HT1080 (cell line): ENCODE data around the gene DDTL. TPM values are rescaled to one million over a fixed set of nuclear protein-coding genes. Genes with fewer than 3 reads are reported as not detected.

ENCODE experiments used
- DNase-seq: peaks from one replicate; pipeline ENCODE4 v3.0.0-alpha.2; 2015; ENCODE audit warnings: low read depth
- total RNA-seq: library from RNA; depleted of rRNA; stranded (reverse); fragments of >200 nt; shearing (Covaris generic); gene quantifications from 2 replicates; pipeline ENCODE4 v1.2.3, GENCODE V29; 2014; rRNA removed

The DDTL gene
- total RNA-seq, 1 experiment from 2014 or later: 2.9 TPM

GRCh38 chr22:24005201-24005600 lies 38.5 kb downstream of the DDTL start, which contains the start of gene GSTT4:
Gene GSTT4, minus strand, starts transcription at chr22:24005453. Its CDS starts 97 bp downstream, at chr22:24005356.
- no peak for DNase-seq

GRCh38 chr22:24006207-24006913 lies 39.7 kb downstream of the DDTL start:
- DNase-seq: no peak

- DNase-seq: no peak
Observed at GRCh38 chr22:24006914-24007214, 40.2 kb downstream of the DDTL start.

- DNase-seq: no peak
Observed at GRCh38 chr22:24007253-24008021, 40.7 kb downstream of the DDTL start.

GRCh38 chr22:24008022-24008283 lies 41.3 kb downstream of the DDTL start:
- DNase-seq: no peak

GRCh38 chr22:24008381-24009226 lies 41.9 kb downstream of the DDTL start:
- DNase-seq: no peak

GRCh38 chr22:24009227-24010017 lies 42.7 kb downstream of the DDTL start:
- no peak for DNase-seq

- DNase-seq: no peak
Observed at GRCh38 chr22:24010018-24010391, 43.3 kb downstream of the DDTL start.

GRCh38 chr22:24011735-24012068 lies 45.0 kb downstream of the DDTL start:
- no peak for DNase-seq

- no peak for DNase-seq
Observed at GRCh38 chr22:24016156-24016555, 49.5 kb downstream of the DDTL start.

GRCh38 chr22:24021304-24021703 lies 54.6 kb downstream of the DDTL start:
- no peak for DNase-seq

Other genes with a start within 250 kb of the DDTL start
- gene ZNF70, start 215.8 kb upstream of the DDTL start, total RNA-seq: 3.1 and 4.4 TPM in 2 replicates
- gene VPREB3, start 212.5 kb upstream of the DDTL start, total RNA-seq: not detected in 2 replicates
- 1.1 TPM in 1 of 2 replicates, not detected in the other for gene C22orf15, start 203.9 kb upstream of the DDTL start, total RNA-seq
- gene CHCHD10, start 198.9 kb upstream of the DDTL start, total RNA-seq: not detected in 2 replicates
- gene MMP11, start 194.0 kb upstream of the DDTL start, total RNA-seq: not detected in 2 replicates
- 88.6 and 107 TPM in 2 replicates for gene SMARCB1, start 179.9 kb upstream of the DDTL start, total RNA-seq
- gene DERL3, start 127.9 kb upstream of the DDTL start, total RNA-seq: not detected in 2 replicates
- gene SLC2A11, start 109.0 kb upstream of the DDTL start, total RNA-seq: 1.4 and 3.2 TPM in 2 replicates
- gene MIF, start 72.5 kb upstream of the DDTL start, total RNA-seq: 890 and 1,130 TPM in 2 replicates
- gene GSTT2B, start 5.7 kb upstream of the DDTL start, total RNA-seq: 3.5 and 6.3 TPM in 2 replicates
- gene DDT, start 7.6 kb downstream of the DDTL start, total RNA-seq: 380 and 441 TPM in 2 replicates
- 1.3 and 1.5 TPM in 2 replicates for gene GSTT2, start 13.2 kb downstream of the DDTL start, total RNA-seq
- not detected in 2 replicates for gene GSTT4, start 38.6 kb downstream of the DDTL start, total RNA-seq
- gene CABIN1, start 44.4 kb downstream of the DDTL start, total RNA-seq: 28.8 and 36.6 TPM in 2 replicates
- gene SUSD2, start 214.6 kb downstream of the DDTL start, total RNA-seq: 0.10 and 0.17 TPM in 2 replicates